Measurements from ENCODE around the gene MAN2A2. TPM values are rescaled to one million over a fixed set of nuclear protein-coding genes. Genes with fewer than 3 reads are reported as not detected.

The MAN2A2 gene
- total and polyA plus RNA-seq, 2 donors (not counting 3 experiments of a cell fraction or from before 2014, with no cell fraction given), result 60.9 to 77.7 TPM

- Histone ChIP-seq H4K20me1 (replicated peaks; ENCODE audit: control insufficient read depth, extremely low read depth, insufficient read depth, low read length) (no peaks in the 10 kb centered on the region), H3K9me3 (replicated peaks; ENCODE audit: control insufficient read depth, insufficient read depth, low read length) (no peaks in the 10 kb centered on the region), H3K27me3 (ENCODE audit: control insufficient read depth in 2 of 2, insufficient read depth in 2 of 2, low read length in 2 of 2) (no peaks in the 10 kb centered on the region), H2AFZ (ENCODE audit: low read depth, low read length) (no peak overlapping the region), H3K4me1 (ENCODE audit: control insufficient read depth, extremely low read depth, insufficient read depth, low read length) (no peaks in the 10 kb centered on the region), H3K79me2 (ENCODE audit: control insufficient read depth, insufficient read depth, low read length) (no peaks in the 10 kb centered on the region), H3K4me2 (ENCODE audit: insufficient read depth, low read length) (no peak overlapping the region), H3K36me3 (ENCODE audit: control insufficient read depth in 2 of 2, extremely low read depth in 1 of 2, insufficient read depth in 2 of 2, low read length in 2 of 2) (peaks cover 5 to 62% of the 10 kb centered on the region in 2 experiments), H3K9ac (replicated peaks; ENCODE audit: extremely low read depth, insufficient read depth, low read length) (no peak overlapping the region), H3K4me3 (replicated peaks in 1 of 3; ENCODE audit: insufficient read depth in 1 of 3, low read depth in 1 of 3, low read length in 3 of 3) (no peak overlapping the region), H3K9me1 (replicated peaks; ENCODE audit: control insufficient read depth, extremely low read depth, insufficient read depth, low read length) (no peaks in the 10 kb centered on the region), H3K27ac (ENCODE audit: insufficient read depth, low read depth, low read length) (no peak overlapping the region)
- no TSS peak for BruUV-seq (replicated peaks)
- DNase-seq (ENCODE audit: low read depth, low spot score) (no peak), FAIRE-seq (no peak)
- POLR2A ChIA-PET, result no interaction called here
- CTCF ChIA-PET, result interaction anchor here (1.0 kb wide), 1 partner anchor 20 kb away, joined by 3 read pairs; the partner anchor contains the start of gene HDDC3
- dilution Hi-C loops (cut with MboI; ENCODE audit: extremely low pct_ligation_motif_present, low sequenced_read_pairs) (no loop called here), intact Hi-C loops (cut with micrococcal nuclease) (no loop called here)
- no peak for TF ChIP-seq FOS (IDR thresholded peaks at IDR 0.05; ENCODE audit: borderline replicate concordance, insufficient read depth, low read length)
- TF ChIP-seq POLR2AphosphoS5 (IDR thresholded peaks at IDR 0.05; ENCODE audit: insufficient read depth, low read depth, low read length), result no peak
- TF ChIP-seq CTCF (IDR thresholded peaks at IDR 0.05; ENCODE audit: extremely low read depth in 1 of 2, insufficient read depth in 1 of 2, low read depth in 1 of 2, low read length in 2 of 2), result no peak
- no peak for TF ChIP-seq MYC (IDR thresholded peaks at IDR 0.05; ENCODE audit: low read depth, low read length)
- no peak for TF ChIP-seq EZH2 (IDR thresholded peaks at IDR 0.05; ENCODE audit: borderline replicate concordance, low read depth, low read length, severe bottlenecking)
- no peak for TF ChIP-seq GATA2 (IDR thresholded peaks at IDR 0.05; ENCODE audit: insufficient read depth, insufficient read length, low read depth, low read length)
- no peak for TF ChIP-seq MAX (IDR thresholded peaks at IDR 0.05; ENCODE audit: insufficient read depth, insufficient read length)
- TF ChIP-seq POLR2A (IDR thresholded peaks at IDR 0.05; ENCODE audit: low read depth, low read length), result no peak
- no peak for TF ChIP-seq JUN (IDR thresholded peaks at IDR 0.05; ENCODE audit: borderline replicate concordance, insufficient read depth, insufficient read length, low read depth)
Measured at GRCh38 chr15:90912770-90913075, 9.6 kb downstream of the MAN2A2 start.
